ENCODE data around the gene TDP2.
A peak's percentile ranks its signal among the peaks of the same experiment; 100 is the strongest.
"Not testable (repeated sequence)": the region's sequence is repeated elsewhere in the genome, so short reads cannot be mapped to it uniquely, and the experiment has no call there.

Gene TDP2

DNA sequence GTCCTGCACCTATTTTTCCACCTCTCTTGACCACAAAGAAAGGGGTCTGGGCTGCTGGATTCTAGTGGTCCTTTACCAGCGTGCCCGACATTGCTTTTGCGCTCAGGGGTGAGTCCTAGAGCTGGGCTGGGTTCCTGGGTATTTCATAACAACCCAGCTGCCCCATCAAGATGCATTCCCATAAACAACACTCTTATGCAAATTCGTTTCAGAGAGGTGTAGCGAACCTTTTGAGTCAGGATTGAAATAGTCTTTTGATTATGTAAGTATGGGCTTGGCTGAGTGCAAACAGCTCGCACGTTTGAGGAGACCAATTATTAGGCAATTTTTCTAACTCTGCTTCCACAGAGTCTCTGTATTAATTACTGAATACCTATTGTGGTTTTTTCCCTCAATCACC, 13.9 kb upstream of the TDP2 start:
- no peak for DNase-seq (ENCODE audit: low spot score)

DNA sequence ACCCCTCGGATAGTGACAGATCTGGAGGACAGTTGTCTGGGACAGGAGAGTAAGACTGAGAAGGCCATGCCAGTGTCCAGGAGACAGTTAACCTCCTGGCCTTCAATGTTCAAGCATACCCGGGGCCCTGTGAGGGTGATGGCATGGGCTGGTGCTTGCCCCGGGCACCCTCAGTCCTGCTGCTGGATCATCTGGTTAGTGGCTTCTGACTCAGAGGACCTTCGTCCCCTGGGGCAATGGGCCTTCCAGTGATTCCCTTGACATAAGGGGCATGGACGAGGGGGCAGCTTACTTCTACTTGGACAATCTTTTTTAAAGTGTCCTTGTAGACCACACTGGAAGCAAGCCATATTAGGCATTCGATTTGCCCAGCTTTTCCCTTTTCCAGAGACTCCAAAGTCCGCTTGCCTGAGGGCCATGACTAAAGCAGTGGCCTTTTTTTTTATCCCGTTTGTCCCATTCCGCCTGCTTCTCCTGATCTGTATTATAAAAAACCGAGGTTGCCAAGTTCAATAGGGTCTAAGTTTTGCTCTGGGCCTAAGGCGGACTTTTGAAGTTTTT, 12.2 kb upstream of the TDP2 start:
- DNase-seq (ENCODE audit: low spot score): not testable (repeated sequence)

DNA sequence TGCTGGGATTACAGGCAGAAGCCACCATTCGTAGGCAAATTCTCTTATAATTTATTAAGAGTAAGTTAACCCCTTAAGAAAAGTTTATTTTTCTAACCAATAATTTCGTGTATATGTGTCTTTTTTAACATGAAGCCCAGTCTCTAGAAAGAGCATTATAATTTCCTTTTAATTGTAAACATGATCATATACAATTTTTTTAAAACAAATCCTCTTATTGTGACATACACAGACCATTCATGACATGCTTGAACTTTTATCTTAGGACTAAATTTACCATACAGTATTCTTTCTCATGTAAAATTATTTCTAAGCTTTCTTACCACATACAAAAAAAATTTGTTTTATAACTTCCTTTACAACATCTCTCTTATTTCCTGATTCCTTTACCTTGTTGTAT, 6.9 kb upstream of the TDP2 start:
- DNase-seq (ENCODE audit: low spot score): no peak

DNA sequence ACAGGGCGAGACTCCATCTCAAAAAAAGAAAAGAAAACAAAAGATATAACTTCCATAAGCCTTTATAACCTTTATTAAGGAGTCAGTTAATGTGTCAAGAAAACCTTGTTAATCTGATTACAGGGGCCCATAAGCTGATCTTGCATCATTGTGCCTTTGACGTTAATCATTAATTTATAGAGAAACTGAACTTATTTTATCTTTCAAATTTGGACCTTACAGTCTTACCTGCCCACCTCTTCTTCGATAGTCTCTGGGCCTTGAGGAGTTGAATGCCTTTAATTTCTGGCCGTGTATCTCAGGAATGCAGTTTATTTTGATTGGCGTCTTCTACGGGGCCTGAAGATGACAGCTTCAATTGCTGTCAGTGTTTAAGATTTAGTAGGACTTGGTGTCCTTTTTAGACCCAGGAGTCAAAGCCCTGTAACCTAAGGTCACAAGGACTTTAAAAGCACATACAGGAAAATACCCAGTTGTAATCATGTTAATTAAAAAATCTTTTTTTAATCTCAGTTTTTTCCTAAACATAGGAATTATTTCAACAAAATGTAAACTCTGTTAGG, 6.0 kb upstream of the TDP2 start:
- DNase-seq (ENCODE audit: low spot score): no peak

DNA sequence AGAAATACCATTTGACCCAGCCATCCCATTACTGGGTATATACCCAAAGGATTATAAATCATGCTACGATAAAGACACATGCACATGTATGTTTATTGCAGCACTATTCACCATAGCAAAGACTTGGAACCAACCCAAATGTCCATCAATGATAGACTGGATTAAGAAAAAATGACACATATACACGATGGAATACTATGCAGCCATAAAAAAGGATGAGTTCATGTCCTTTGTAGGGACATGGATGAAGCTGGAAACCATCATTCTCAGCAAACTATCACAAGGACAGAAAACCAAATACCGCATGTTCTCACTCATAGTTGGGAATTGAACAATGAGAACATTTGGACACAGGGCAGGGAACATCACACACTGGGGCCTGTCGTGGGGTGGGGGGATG, 4.4 kb upstream of the TDP2 start:
- DNase-seq (ENCODE audit: low spot score): not testable (repeated sequence)

DNA sequence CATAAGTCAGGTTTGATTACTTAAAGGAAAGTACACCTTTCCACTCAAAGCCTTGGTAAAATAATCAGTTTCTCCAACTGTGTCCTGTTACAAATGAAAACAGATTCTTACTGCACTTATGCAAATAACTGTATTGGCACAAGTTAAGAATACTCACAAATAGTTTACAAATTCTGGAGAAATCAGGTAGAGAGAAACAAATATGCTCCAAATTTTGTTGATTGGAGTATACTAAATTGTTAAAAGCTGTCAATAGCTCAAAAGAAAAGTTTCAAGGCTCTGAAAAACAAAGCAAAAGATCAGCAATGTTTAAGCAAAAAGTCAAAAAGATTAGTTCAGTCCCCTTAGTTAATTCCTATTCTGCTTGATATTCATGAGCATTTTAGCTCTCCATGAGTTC, 3.8 kb upstream of the TDP2 start:
- peak; percentile 32 for DNase-seq (ENCODE audit: low spot score)

DNA sequence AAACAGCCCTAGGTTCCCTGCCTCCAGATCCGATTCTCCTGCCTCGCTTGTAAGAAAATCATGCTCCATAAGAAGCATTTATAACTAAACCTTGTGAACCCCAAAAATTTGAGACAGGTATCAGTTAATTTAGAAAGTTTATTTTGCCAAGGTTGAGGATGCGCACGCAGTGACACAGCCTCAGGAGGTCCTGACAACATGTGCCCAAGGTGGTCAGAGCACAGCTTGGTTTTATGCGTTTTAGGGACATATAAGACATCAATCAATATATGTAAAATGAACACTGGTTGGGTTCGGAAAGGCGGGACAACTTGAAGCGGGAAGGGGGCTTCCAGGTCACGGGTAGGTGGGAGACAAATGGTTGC, 2.3 kb upstream of the TDP2 start:
- no peak for DNase-seq (ENCODE audit: low spot score)

DNA sequence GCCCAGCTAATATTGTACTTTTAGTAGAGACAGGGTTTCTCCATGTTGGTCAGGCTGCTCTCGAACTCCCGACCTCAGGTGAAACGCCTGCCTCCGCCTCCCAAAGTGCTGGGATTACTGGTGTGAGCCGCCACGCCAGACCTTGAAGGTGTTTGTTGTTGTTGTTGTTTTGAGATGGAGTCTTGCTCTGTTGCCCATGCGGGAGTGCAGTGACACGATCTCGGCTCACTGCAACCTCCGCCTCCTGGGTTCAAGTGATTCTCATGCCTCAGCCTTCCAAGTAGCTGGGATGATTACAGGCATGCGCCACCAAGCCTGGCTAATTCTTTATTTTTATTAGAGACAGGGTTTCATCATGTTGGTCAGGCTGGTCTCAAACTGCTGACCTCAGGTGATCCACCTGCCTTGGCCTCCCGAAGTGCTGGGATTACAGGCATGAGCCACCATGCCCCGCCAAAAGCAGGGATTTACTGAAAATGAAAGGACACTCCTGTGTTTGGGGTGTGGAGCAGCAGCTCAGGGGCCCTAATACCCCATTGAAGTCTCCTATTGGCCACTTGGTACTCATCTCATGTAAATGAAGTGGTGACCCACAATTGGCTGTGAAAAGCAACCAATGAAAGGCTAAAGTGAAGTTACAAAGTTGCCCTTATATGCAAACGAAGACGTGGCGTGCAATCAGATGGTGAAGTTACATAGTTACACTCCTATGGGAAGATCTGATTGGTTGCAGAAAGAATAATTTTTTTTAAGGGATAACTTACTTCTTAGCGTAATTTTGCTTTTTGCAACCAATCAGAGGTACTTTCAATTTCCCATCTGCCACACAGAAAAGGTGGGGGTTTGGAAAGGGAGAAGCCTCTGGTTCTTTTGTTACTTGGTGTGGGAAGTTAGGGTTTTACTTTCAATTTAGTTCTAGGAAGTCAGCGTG, 1.6 kb upstream of the TDP2 start:
- DNase-seq (ENCODE audit: low spot score): peak; percentile 29

DNA sequence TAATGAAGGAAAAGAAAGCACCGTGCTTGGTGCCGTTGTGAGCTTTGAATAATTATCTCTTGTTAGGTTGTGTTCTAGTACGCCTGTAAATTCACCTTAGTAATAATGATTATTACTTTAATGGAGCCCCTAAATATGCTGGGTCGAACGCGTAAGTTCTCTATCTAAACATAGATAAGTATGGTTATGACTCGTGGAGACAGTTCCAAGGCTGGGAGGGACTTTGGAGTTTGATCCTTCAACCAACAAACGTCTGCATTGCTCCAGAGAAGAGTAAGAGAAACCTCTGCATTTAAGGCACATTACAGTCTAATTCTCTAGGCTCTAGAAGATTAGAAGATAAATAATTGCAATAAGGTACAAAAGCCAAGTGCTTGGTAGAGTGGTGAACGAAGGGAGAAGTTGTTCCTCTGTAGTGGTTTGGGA, 692 bp upstream of the TDP2 start:
- DNase-seq (ENCODE audit: low spot score): no peak

DNA sequence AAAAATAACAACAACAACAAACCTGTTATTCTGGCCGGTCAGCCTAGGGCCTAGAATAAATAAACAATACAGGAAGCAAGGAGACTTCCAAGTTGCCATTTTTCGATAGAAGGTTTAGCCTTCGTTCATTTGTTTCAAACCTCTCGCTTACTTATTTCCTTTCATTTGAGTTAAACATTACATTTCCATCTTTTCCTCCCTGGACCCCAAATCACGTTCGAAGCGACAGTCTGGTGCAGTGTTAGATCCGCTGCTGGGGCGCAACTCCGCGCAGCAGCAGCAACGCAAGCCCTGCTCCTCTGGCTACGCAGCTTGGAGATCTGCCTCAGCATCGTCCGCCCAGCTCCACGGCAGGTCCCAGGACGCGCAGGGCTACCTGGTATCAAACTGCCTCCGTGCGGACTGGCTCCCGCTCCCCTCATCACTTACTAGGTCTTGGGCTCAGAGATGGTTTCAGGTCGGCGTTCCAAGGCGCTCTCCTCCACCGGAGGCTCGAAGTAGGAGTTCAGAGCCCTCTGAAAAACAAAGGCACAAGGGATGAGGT, 530 bp downstream of the TDP2 start:
- DNase-seq (ENCODE audit: low spot score): peak; percentile 13

DNA sequence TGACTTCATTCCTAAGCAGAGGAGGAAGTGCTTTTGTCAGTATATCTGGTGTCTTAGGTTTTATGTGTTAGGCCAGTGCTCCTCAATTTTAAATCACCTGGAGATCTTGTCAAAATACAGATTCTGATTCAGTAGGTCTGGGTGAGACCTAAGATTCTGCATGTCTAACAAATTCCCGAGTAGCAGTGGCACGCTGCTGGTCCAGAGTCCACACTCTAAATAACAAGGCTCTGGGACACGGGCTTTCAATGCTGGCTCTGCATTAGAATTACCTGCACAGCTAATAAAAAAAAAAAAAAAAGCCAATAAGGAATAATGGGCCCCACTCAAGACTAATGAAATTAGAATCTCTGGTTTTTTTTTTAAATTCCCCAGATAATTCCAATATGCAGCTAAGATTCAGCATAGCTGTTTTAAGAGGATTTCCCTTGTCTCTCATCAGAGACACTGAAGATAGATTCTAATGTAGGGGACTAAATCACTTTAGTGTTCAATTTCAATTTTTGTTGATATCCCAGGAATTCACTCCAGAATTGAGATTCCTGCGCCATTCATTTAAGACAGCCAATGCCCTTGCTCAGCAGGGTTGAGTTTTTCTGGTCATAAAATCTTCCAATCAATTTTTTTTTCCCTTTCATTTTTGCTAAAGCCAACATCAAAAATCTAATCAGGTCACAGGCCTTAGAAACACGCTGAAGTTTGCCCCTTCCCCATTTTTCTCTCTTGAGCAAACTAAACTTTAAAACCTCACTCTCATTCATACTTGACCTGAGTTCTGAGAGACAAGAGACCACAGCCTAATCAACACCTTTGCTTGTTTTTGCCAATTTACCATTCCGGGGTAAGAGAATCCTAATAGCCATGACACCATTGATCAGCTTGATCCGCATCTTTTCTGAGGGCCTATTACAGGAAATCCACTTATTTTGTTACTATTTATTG, 2.4 kb downstream of the TDP2 start:
- DNase-seq (ENCODE audit: low spot score): no peak

DNA sequence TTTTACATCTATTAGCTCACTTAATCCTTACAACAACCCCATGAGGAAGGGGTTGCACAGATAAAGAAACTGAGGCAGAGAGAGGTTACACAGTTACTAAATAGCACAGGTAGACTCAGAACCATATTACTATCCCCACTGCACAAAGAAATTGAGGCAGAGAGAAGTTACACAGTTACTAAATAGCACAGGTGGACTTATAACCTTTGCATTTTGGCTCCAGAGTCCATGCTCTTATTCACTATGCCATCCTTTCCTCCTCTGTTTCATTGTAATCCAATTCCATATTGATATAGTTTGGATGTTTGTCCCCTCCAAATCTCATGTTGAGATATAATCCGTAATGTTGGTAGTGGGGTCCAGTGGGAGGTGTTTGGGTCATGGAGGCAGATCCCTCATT, 3.5 kb downstream of the TDP2 start:
- DNase-seq (ENCODE audit: low spot score): no peak

DNA sequence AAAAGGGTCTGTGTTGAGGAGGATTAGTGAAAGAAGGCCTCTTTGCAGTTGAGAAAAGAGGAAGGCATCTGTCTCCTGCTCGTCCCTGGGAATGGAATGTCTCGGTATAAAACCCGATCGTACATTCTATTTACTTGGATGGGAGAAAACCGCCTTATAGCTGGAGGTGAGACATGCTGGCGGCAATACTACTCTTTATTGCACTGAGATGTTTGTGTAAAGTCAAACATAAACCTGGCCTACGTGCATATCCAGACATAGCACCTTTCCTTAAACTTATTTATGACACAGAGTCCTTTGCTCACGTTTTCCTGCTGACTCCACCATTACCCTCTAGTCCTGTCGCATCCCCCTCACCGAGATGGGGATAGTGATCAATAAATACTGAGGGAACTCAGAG, 4.5 kb downstream of the TDP2 start:
- no peak for DNase-seq (ENCODE audit: low spot score)

DNA sequence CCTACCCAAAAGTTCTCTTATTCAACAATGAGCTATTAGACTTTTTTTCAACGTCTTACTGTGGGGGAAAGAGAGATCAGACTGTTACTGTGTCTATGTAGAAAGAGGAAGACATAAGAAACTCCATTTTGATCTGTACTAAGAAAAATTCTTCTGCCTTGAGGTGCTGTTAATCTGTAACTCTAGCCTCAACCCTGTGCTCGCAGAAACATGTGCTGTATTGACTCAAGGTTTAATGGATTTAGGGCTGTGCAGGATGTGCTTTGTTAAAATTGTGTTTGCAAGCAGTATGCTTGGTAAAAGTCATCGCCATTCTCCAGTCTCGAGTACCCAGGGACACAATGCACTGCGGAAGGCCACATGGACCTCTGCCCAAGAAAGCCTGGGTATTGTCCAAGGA, 4.9 kb downstream of the TDP2 start:
- not testable (repeated sequence) for DNase-seq (ENCODE audit: low spot score)

DNA sequence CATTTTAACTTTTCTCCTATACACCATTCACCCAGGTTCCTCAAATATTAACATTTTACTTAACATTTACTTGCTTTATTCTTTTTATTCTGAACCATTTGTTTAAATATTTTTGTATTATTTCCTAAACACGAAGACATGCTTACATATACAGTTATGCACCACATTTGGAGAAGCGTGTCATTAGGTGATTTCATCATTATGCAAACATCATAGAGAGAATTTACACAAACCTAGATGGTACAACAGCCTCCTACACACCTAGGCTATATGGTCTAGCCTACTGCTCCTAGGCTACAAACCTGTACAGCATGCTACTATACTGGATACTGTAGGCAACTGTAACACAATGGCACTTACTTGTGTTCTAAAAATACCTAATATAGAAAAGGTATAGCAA, 6.6 kb downstream of the TDP2 start:
- no peak for DNase-seq (ENCODE audit: low spot score)

DNA sequence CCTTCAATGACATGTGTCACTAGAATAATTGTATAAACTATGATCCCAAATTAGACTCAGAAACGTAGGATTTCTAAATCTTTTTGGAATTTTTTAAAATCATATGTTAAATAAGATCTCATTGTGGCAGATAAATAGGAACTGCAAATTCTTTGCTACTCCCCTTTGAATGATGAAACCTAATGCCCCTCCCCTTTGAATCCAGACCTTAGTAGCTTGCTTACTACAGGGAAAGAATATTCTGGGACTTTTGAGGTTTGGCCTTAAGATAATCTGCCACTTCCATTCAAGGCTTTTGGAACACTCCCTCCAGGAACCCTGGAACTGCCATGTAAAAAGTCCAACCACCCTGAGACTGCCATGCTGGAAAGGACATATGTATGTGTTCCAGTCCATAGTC, 7.1 kb downstream of the TDP2 start:
- no peak for DNase-seq (ENCODE audit: low spot score)

DNA sequence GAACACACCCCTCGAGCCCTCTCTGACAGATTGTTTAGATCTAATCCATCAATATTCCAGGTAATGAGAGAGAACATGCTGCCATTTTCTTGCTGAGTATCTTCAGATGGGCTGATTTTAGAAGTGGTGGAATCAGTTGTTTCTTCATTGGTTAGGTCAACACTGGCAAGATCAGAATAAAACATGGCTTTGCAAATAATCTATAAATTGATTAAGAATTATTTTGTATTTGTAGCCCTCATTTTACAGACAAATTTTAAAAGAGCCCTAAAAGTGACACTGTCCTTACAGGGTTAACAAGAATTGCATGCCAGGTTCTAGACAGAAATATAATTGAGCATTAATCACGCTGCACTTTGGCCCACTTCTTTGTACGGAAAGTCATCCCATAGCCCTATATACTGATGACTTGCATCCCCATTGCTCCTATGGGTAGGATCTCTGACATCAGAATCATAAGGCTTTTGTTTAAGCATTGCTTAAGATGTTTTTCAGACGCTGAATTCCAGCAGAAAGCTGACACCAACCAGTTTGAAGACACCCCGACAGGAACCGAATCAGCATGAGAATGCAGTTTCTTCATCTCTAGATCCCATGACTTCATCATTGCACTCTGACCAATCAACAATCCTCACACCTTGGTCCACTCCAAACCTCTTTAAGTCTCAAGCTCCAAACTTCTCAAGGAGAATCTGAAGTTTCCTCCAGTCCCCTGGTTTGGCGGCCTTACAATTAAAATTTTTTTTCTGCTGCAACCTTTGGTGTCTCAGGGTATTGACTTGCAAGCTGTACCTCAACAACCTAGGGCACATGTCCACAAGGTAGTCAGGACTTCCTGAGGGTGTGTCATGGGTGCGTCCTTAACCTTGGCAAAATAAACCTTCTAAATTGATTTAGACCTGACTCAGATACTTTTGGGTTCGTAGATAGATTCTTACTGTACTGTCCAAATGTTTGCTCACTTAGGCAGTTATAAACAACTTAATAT, 7.8 kb downstream of the TDP2 start:
- no peak for DNase-seq (ENCODE audit: low spot score)

DNA sequence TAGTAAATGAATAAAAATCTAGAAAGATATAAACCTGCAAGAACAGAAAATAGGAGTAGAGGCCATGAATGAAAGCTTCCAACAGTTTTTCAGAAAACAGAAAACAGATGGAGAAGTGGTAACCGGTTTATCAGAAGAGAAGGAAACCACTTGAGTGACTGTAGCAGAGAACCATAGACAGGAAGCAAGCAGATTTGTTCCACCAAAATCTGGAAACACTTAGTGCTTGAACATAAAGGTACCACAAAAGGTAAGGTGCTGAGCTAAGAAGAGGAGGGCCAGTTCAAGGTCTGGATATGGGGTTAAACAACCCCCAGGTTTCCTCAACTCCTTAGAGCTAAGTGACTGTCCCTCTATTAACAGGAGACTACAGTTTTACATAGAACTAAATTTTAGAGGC, 11.5 kb downstream of the TDP2 start:
- no peak for DNase-seq (ENCODE audit: low spot score)

DNA sequence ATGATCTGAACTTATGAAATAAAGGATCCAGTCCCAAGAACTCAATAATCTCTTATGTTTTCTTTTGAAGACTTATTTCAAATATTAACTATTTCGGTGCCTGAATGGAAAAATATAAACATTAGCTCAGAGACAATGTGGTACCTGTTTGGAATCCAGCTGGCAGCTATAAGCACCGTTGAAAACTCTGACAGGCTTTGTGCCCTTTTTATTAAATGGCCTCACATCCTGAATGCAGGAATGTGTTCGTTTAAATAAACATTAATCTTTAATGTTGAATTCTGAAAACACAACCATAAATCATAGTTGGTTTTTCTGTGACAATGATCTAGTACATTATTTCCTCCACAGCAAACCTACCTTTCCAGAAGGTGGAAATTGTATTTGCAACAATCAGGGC, 16.3 kb downstream of the TDP2 start:
- no peak for DNase-seq (ENCODE audit: low spot score)

DNA sequence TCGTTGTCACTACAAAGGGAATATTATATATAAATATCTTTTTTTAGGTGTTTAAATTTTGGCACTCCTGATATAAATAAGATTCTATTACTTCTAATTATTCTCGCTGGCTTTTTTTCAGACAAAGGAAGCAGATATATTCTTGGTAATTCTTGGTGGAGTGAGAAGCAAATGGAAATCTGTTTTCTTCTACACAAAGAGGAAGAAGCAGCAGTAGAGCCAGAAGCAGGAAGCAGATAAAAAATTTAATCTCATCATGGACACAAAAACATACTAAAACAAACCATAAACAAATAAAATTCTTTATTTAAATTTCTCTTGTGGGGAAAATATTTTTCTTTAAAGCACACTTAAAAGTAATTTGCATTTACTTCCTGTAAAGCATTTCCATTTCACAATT, 17.0 kb downstream of the TDP2 start:
- no peak for DNase-seq (ENCODE audit: low spot score)

DNA sequence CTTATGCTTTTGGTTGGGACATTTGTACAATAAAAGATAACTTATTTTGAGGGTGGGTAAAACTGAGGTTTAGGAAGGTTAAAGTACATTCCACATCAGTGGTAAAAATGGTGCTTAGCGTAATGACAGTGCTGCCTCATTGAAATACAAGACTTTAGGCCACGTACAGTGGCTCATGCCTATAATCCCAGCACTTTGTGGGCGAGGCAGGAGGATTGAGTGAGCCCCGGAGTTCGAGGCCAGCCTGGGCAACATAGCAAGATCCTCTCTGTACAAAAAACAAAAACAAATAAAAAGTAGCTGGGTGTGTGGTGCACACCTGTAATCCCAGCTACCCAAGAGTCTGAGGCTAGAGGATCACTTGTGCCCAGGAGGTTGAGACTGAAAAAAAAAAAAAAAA, 18.4 kb downstream of the TDP2 start:
- no peak for DNase-seq (ENCODE audit: low spot score)
